K562 (cell line): ENCODE measurements around the gene MGST2. TPM values are rescaled to one million over a fixed set of nuclear protein-coding genes. Genes with fewer than 3 reads are reported as not detected.

ENCODE experiments used
- BMI1 ChIP-seq: fragments of 150-350 bp; IDR thresholded peaks from 2 replicates; pipeline ENCODE4 v1.6.1; 2014; ENCODE audit warnings: low read length
- ELF4 ChIP-seq: fragments of 450-650 bp; formaldehyde crosslinking; IDR thresholded peaks from 2 replicates; pipeline ENCODE4 v1.4.0; 2022; ENCODE audit warnings: missing genetic modification characterization
- FOXP4 ChIP-seq: sonication (generic); formaldehyde crosslinking; IDR thresholded peaks from 2 replicates; pipeline ENCODE4 v1.8.0; 2022; ENCODE audit warnings: mild to moderate bottlenecking, missing genetic modification reagents, borderline replicate concordance
- GATA2 ChIP-seq: sonication (generic); formaldehyde crosslinking; IDR thresholded peaks from 2 replicates; pipeline ENCODE4 v1.4.0; 2020; ENCODE audit warnings: mild to moderate bottlenecking, missing genetic modification reagents
- HMGN3 ChIP-seq: IDR thresholded peaks from 2 replicates; pipeline ENCODE4 v1.6.1; 2011; ENCODE audit warnings: borderline replicate concordance, low read depth, mild to moderate bottlenecking, mixed read lengths, low read length; ENCODE audit not compliant: insufficient read length; ENCODE audit errors: extremely low read depth
- IRF1 ChIP-seq: sonication (generic); formaldehyde crosslinking; IDR thresholded peaks from 2 replicates; pipeline ENCODE4 v1.8.0; 2022; ENCODE audit warnings: missing genetic modification reagents, mild to moderate bottlenecking, borderline replicate concordance
- NEUROD1 ChIP-seq: fragments of 150-350 bp; IDR thresholded peaks from 2 replicates; pipeline ENCODE4 v1.6.1; 2014; ENCODE audit warnings: borderline replicate concordance, low read length, low read depth; ENCODE audit not compliant: partially characterized antibody
- NR2C2 ChIP-seq, 2 experiments: fragments of 200-800 bp in 1 of 2; sonication (Bioruptor generic) in 1 of 2; sonication (generic) in 1 of 2; formaldehyde crosslinking in 1 of 2; IDR thresholded peaks; 2 replicates each; pipeline versions ENCODE4 v1.6.1 to v1.8.0; 2016 to 2022; ENCODE audit warnings: mild to moderate bottlenecking in 1 of 2, missing compliant biosample characterization in 1 of 2, missing genetic modification characterization in 1 of 2, missing genetic modification reagents in 1 of 2
- POLR3A ChIP-seq: IDR thresholded peaks from 2 replicates; pipeline ENCODE4 v1.6.1; 2011; ENCODE audit warnings: borderline replicate concordance, mild to moderate bottlenecking, moderate library complexity; ENCODE audit not compliant: insufficient read length, insufficient read depth; ENCODE audit errors: extremely low read depth
- PRDM10 ChIP-seq: fragments of 450-650 bp; IDR thresholded peaks from 2 replicates; pipeline ENCODE4 v1.6.1; 2018; ENCODE audit not compliant: partially characterized antibody
- RBBP5 ChIP-seq: fragments of 200-600 bp; sonication (generic); IDR thresholded peaks from 2 replicates; pipeline ENCODE4 v1.6.1; 2012; ENCODE audit warnings: borderline replicate concordance, mild to moderate bottlenecking, low read length, control low read depth, inconsistent platforms; ENCODE audit not compliant: insufficient read depth, poor library complexity, severe bottlenecking
- SNIP1 ChIP-seq: fragments of 450-650 bp; IDR thresholded peaks from 2 replicates; pipeline ENCODE4 v1.7.1; 2017; ENCODE audit warnings: low read depth, mild to moderate bottlenecking
- THRAP3 ChIP-seq: fragments of 450-650 bp; IDR thresholded peaks from 2 replicates; pipeline ENCODE4 v1.6.1; 2016; ENCODE audit warnings: mild to moderate bottlenecking, inconsistent platforms, borderline replicate concordance
- ZNF354B ChIP-seq: fragments of 250-450 bp; sonication (Bioruptor Pico); IDR thresholded peaks from 2 replicates; pipeline ENCODE4 v1.4.0; 2020
- polyA plus RNA-seq, 8 experiments: library from polyadenylated mRNA; depleted of rRNA in 4 of 8; stranded (reverse) in 5 of 8; unstranded in 3 of 8; fragments of >200 nt; fragmentation: Nextera tagmentation in 2 of 8; fragmentation: Illumina TruSeq in 1 of 8; extraction: Ambion mirVana in 2 of 8; extraction: Trizol in 1 of 8; gene quantifications; 2 replicates each; pipeline versions ENCODE4 v1.2.1 to v1.2.3, GENCODE V29; 2011 to 2014; ENCODE audit warnings: inconsistent platforms in 1 of 8, missing spikeins in 1 of 8
- total RNA-seq, 7 experiments: library from RNA; depleted of rRNA in 6 of 7; stranded (reverse); fragments of >200 nt in 6 of 7; fragmentation: Illumina TruSeq in 2 of 7; extraction: Trizol in 2 of 7; gene quantifications; 2 replicates each; pipeline versions ENCODE4 v1.2.1 to v1.2.3, GENCODE V29; 2011 to 2021; ENCODE audit warnings: low replicate concordance in 1 of 7

The MGST2 gene
- total and polyA plus RNA-seq, 9 of the 15 experiments (the other 6 are each of a cell fraction or from before 2014, with no cell fraction given): 38.7 to 115 (median 84.6) TPM

- TF ChIP-seq PRDM10 (no peak), BMI1 (no peak), SNIP1 (no peak), FOXP4 (CRISPR knock-in tag) (no peak), NEUROD1 (no peak), GATA2 (CRISPR knock-in tag) (0 out of 2 replicates have a peak, but pooled peaks have one; percentile 3), ZNF354B (CRISPR knock-in tag) (no peak), THRAP3 (no peak), IRF1 (CRISPR knock-in tag) (no peak), POLR3A (no peak), NR2C2 (CRISPR knock-in tag; IDR thresholded peaks at IDR 0.05) (no peak), NR2C2 (tag; IDR thresholded peaks at IDR 0.05) (no peak), ELF4 (CRISPR knock-in tag) (no peak), RBBP5 (no peak), HMGN3 (no peak)
Measured at GRCh38 chr4:139665079-139665689, 435 bp upstream of the MGST2 start (continued).
